CD4-positive, alpha-beta memory T cell (primary cell): ENCODE data around the gene PRKAG2. TPM values are rescaled to one million over a fixed set of nuclear protein-coding genes. Genes with fewer than 3 reads are reported as not detected.

ENCODE experiments used
- CTCF ChIA-PET: fragments of 350-600 bp; sonication (Branson Sonifier 250); formaldehyde crosslinking; loops from one replicate; lab custom pipeline; 2021; ENCODE audit warnings: inconsistent platforms; ENCODE audit not compliant: partially characterized antibody; lab: Charles Lee
- POLR2A ChIA-PET: fragments of 350-600 bp; sonication (Branson Sonifier 250); formaldehyde crosslinking; loops from one replicate; lab custom pipeline; 2021; ENCODE audit not compliant: partially characterized antibody; lab: Charles Lee
- DNase-seq, 5 donors: peaks; one replicate each; pipeline versions ENCODE4 v3.0.0 to v3.0.0-alpha.2; 2020 to 2022; ENCODE audit warnings: mixed read lengths in 1 of 5
- H3K27ac ChIP-seq: one replicate; pipeline ENCODE4 v1.7.0; 2013; ENCODE audit warnings: low read depth, low read length
- H3K27me3 ChIP-seq: 2 replicates; pipeline ENCODE4 v1.7.0; 2013; ENCODE audit warnings: mild to moderate bottlenecking, low read length, moderate library complexity; ENCODE audit not compliant: insufficient read depth
- H3K36me3 ChIP-seq: 2 replicates; pipeline ENCODE4 v1.7.0; 2013; ENCODE audit warnings: mild to moderate bottlenecking, low read length, moderate library complexity; ENCODE audit not compliant: insufficient read depth
- H3K4me1 ChIP-seq: 2 replicates; pipeline ENCODE4 v1.7.0; 2013; ENCODE audit warnings: mild to moderate bottlenecking, low read length, moderate library complexity; ENCODE audit not compliant: insufficient read depth
- H3K4me3 ChIP-seq, 2 donors: one replicate each; pipeline ENCODE4 v1.7.0; 2013; ENCODE audit warnings: low read length in 2 of 2, mild to moderate bottlenecking in 1 of 2
- H3K9me3 ChIP-seq, 2 donors: one replicate each; pipeline ENCODE4 v1.7.0; 2013; ENCODE audit warnings: low read length in 2 of 2, control low read depth in 1 of 2; ENCODE audit not compliant: control insufficient read depth in 1 of 2
- H3K27ac Mint-ChIP-seq, 7 donors: one replicate each; pipeline ENCODE4 v1.8.0; 2020 to 2021; ENCODE audit warnings: mixed read lengths in 7 of 7, mild to moderate bottlenecking in 6 of 7, inconsistent platforms in 3 of 7, moderate library complexity in 3 of 7
- H3K27me3 Mint-ChIP-seq, 2 donors: one replicate each; pipeline ENCODE4 v1.8.0; 2020 to 2021; ENCODE audit warnings: mixed read lengths in 2 of 2
- H3K36me3 Mint-ChIP-seq, 2 donors: one replicate each; pipeline ENCODE4 v1.8.0; 2020 to 2021; ENCODE audit warnings: mixed read lengths in 2 of 2, inconsistent platforms in 1 of 2, mild to moderate bottlenecking in 1 of 2
- H3K4me1 Mint-ChIP-seq, 4 donors: one replicate each; pipeline ENCODE4 v1.8.0; 2020 to 2021; ENCODE audit warnings: mixed read lengths in 4 of 4, mild to moderate bottlenecking in 1 of 4
- H3K4me3 Mint-ChIP-seq, 8 donors: one replicate each; pipeline ENCODE4 v1.8.0; 2020 to 2021; ENCODE audit warnings: mixed read lengths in 8 of 8, mild to moderate bottlenecking in 7 of 8, moderate library complexity in 6 of 8, inconsistent platforms in 3 of 8
- H3K9me3 Mint-ChIP-seq, 8 donors: one replicate each; pipeline ENCODE4 v1.8.0; 2020 to 2021; ENCODE audit warnings: mixed read lengths in 8 of 8, mild to moderate bottlenecking in 5 of 8, inconsistent platforms in 3 of 8, moderate library complexity in 1 of 8
- intact Hi-C: fragments of 100-400 bp; cut with micrococcal nuclease; formaldehyde crosslinking; loops from one replicate; pipeline ENCODE4 v1.15.1; 2023
- polyA plus RNA-seq, 2 donors: library from polyadenylated mRNA; unstranded; fragments of 300-500 nt; fragmentation: Illumina TruSeq; gene quantifications; one replicate each; pipeline ENCODE4 v1.2.3, GENCODE V29; 2021
- total RNA-seq, 2 experiments: library from RNA; stranded (reverse); gene quantifications; one replicate each; pipeline ENCODE4 v1.2.3, GENCODE V29; 2021

Gene PRKAG2
- total and polyA plus RNA-seq, 4 experiments from 2014 or later: 27.4 to 61.0 (median 47.4) TPM

DNA sequence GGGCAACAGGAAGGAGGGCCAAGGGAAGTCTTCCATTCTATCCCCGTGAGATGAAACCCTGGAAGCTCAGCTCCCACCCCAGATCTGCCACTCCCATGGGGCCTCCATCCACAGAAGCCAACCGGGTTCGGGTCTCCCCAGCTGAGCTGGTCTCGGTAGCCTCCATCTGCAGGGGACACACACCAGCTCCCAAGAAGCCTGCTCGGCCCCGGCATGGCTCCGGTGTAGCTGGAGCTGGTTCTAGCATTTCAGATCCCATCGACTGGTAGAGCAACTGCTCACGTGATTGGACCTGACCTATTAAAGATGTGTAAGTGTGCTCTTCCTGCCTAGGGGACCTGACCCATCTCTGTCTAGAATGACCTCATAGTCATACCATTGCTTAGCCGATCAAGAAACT, 138.0 kb downstream of the PRKAG2 start:
- no peaks in the 10 kb centered on the region for H3K27me3 Mint-ChIP-seq
- H3K27ac ChIP-seq: no peak overlapping the region
- H3K27ac Mint-ChIP-seq: no peak overlapping the region
- no peak overlapping the region for H3K4me3 Mint-ChIP-seq
- H3K4me1 ChIP-seq: no peaks in the 10 kb centered on the region
- peaks cover 0 to 6% of the 10 kb centered on the region in 2 donors for H3K36me3 Mint-ChIP-seq
- ChIA-PET POLR2A (interaction anchor here (0.6 kb wide), 1 partner anchor 17 kb away, joined by 3 read pairs; no protein-coding TSS in a partner anchor), CTCF (no interaction called here)
- no peak overlapping the region for H3K4me3 ChIP-seq
- no peaks in the 10 kb centered on the region for H3K9me3 ChIP-seq
- intact Hi-C loops: no loop called here
- no peaks in the 10 kb centered on the region for H3K27me3 ChIP-seq
- peaks cover 7 to 11% (median 9%) of the 10 kb centered on the region in 4 donors for H3K4me1 Mint-ChIP-seq
- peaks cover 0 to 2% (median 0%) of the 10 kb centered on the region in 8 donors for H3K9me3 Mint-ChIP-seq
- DNase-seq: no peak
- H3K36me3 ChIP-seq: no peaks in the 10 kb centered on the region

DNA sequence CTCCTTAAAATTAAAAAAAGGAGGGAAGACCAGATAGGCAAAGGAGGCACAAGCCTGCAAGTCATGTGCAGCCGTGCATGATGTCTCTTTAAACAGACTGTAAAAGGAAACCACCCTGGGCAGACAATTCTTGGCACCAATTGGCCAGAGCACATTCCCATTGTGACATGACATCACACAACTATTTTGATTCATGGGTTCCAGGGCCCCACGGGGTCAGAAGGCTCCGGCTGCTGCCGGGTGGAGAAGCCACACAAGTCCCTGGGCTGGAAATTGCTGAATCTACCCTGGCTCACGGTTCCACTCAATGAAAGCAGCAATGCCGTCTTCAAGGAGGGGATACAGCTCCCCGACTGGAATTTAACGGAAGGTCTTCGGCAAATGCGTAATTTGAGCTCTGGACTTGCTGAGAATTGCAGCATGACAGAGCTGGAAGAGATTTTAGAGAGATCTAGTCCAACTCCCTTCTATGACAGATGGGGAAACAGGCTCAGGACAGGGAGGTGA, 140.5 kb downstream of the PRKAG2 start:
- Mint-ChIP-seq H3K27me3 (no peaks in the 10 kb centered on the region), H3K36me3 (no peaks in the 10 kb centered on the region), H3K9me3 (peaks cover 0 to 2% (median 0%) of the 10 kb centered on the region in 8 donors), H3K27ac (no peak overlapping the region), H3K4me1 (peaks cover 0 to 10% (median 3%) of the 10 kb centered on the region in 4 donors), H3K4me3 (no peak overlapping the region)
- no peak for DNase-seq
- Histone ChIP-seq H3K36me3 (no peaks in the 10 kb centered on the region), H3K27ac (no peak overlapping the region), H3K4me1 (no peaks in the 10 kb centered on the region), H3K27me3 (no peaks in the 10 kb centered on the region), H3K4me3 (no peak overlapping the region), H3K9me3 (no peaks in the 10 kb centered on the region)
- intact Hi-C loops: no loop called here
- CTCF ChIA-PET: no interaction called here
- POLR2A ChIA-PET: no interaction called here

DNA sequence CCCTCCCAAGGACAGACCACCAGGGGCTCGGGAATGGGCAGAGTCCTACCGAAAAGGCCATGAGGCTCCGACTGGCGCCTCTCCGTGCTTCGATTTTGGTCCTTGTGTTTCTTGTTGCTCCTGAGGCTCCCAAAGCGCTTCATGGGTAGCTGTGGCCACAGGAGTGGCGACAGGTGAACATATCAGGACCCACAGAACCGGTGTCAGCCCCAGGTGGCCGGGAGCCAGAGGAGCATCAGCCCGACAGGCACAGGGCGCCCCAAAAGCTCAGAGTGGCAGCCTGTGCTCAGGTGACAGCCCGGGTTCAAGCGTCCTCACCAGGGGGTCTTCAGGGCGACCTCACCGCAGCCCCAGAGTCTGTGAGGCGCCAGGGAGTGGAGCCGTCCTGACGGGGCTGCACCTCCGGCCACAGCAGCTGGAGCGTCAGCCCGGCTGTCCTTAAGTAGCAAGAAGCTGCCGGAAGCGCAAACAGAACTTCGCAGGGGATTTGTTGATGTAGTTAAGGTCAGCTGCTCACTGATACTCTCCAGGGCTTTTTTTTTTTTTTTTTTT, 141.0 kb downstream of the PRKAG2 start:
- Mint-ChIP-seq H3K27me3 (no peaks in the 10 kb centered on the region), H3K36me3 (no peaks in the 10 kb centered on the region), H3K27ac (no peak overlapping the region), H3K4me1 (peaks cover 0 to 10% (median 3%) of the 10 kb centered on the region in 4 donors), H3K4me3 (no peak overlapping the region), H3K9me3 (peaks cover 0 to 2% (median 0%) of the 10 kb centered on the region in 8 donors)
- Histone ChIP-seq H3K27me3 (no peaks in the 10 kb centered on the region), H3K27ac (no peak overlapping the region), H3K4me3 (no peak overlapping the region), H3K36me3 (no peaks in the 10 kb centered on the region), H3K4me1 (no peaks in the 10 kb centered on the region), H3K9me3 (no peaks in the 10 kb centered on the region)
- ChIA-PET CTCF (interaction anchor here (1.1 kb wide), 1 partner anchor 47 kb away, joined by 3 read pairs; no protein-coding TSS in a partner anchor), POLR2A (no interaction called here)
- intact Hi-C loops: no loop called here
- DNase-seq: no peak

DNA sequence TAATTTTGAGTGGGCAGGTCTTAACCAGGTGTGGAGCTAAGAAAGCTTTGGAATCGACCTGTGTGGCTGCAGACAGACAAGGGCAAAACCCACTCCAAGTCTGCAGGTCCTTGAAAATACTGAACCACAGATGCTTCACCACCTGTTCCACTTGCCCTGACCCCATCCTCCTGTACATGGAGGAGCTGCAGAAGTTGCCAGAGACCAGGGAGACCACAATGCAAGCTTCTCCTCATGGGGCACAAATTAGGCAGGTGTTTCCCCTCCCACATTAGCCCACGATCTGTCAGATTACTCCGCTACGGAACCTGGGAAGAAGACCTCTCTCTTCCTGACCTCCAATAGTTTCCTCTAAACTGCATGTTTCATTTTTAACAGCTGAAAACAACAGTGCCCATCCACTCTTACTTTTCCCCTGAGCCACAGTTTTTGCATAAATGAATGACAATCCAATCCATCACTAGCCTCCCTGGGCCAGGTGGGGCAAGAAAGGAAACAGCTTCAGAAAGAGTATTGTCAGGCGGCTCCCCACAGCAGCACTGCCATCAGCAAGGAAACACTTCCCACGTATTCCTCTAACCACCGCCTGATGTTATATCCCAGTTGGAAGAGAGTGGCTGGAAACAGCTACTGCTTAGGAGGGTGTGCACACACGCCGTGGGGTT, 141.6 kb downstream of the PRKAG2 start:
- H3K27ac ChIP-seq: no peak overlapping the region
- H3K9me3 Mint-ChIP-seq: peaks cover 0 to 2% (median 0%) of the 10 kb centered on the region in 8 donors
- no peak for DNase-seq
- no peaks in the 10 kb centered on the region for H3K36me3 Mint-ChIP-seq
- H3K4me3 ChIP-seq: no peak overlapping the region
- H3K27ac Mint-ChIP-seq: peak overlapping the region in 1 of 7 donors; percentile 65
- no peaks in the 10 kb centered on the region for H3K27me3 ChIP-seq
- no peaks in the 10 kb centered on the region for H3K36me3 ChIP-seq
- H3K4me1 ChIP-seq: no peaks in the 10 kb centered on the region
- no peaks in the 10 kb centered on the region for H3K27me3 Mint-ChIP-seq
- no peak overlapping the region for H3K4me3 Mint-ChIP-seq
- H3K4me1 Mint-ChIP-seq: peaks cover 0 to 8% (median 3%) of the 10 kb centered on the region in 4 donors
- ChIA-PET POLR2A (no interaction called here), CTCF (interaction anchor here (0.8 to 1.1 kb wide), 2 partner anchors 23 to 48 kb away, joined by 3 to 4 read pairs; no protein-coding TSS in a partner anchor)
- intact Hi-C loops: no loop called here
- H3K9me3 ChIP-seq: no peaks in the 10 kb centered on the region

DNA sequence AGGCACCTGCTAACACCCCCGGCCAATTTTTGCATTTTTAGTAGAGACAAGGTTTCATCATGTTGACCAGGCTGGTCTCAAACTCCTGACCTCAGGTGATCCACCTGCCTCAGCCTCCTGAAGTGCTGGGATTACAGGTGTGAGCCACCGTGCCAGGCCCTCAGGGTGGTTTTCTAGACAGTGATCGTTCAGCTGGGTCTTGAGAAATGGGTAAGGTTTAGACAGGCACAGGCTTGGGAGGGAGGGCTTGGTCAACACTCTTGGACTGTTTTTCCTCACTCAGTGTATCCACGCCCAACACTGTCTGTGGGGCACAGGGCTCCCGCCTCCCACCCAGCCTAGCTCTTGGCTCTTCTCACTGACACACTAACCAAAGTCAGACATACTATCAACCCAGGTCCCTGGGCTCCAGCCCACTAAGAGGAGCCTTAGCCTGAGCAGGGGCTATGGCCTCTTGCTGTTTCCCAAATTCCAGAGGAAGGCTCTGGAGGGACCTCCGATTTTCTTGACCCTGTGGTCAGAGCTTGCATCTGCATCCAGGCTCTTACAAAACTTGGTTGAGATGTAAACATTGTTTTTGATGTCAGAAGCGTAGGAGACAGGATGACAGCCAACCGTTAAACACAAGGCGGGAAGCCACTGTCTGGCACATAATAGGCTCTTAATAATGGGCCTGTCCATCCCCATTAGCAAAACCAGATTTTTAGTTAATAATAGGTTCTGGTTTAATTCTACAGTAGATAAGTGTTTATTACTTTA, 143.9 kb downstream of the PRKAG2 start:
- H3K27ac ChIP-seq: no peak overlapping the region
- H3K27me3 Mint-ChIP-seq: no peaks in the 10 kb centered on the region
- H3K4me3 Mint-ChIP-seq: no peak overlapping the region
- H3K4me3 ChIP-seq: no peak overlapping the region
- no peak for DNase-seq
- no peaks in the 10 kb centered on the region for H3K9me3 Mint-ChIP-seq
- H3K36me3 Mint-ChIP-seq: no peaks in the 10 kb centered on the region
- H3K4me1 ChIP-seq: no peaks in the 10 kb centered on the region
- peaks cover 0 to 11% (median 5%) of the 10 kb centered on the region in 4 donors for H3K4me1 Mint-ChIP-seq
- CTCF ChIA-PET: no interaction called here
- peak overlapping the region in 1 of 7 donors; percentile 37 for H3K27ac Mint-ChIP-seq
- POLR2A ChIA-PET: no interaction called here
- no peaks in the 10 kb centered on the region for H3K27me3 ChIP-seq
- intact Hi-C loops: no loop called here
- H3K9me3 ChIP-seq: no peaks in the 10 kb centered on the region
- no peaks in the 10 kb centered on the region for H3K36me3 ChIP-seq

DNA sequence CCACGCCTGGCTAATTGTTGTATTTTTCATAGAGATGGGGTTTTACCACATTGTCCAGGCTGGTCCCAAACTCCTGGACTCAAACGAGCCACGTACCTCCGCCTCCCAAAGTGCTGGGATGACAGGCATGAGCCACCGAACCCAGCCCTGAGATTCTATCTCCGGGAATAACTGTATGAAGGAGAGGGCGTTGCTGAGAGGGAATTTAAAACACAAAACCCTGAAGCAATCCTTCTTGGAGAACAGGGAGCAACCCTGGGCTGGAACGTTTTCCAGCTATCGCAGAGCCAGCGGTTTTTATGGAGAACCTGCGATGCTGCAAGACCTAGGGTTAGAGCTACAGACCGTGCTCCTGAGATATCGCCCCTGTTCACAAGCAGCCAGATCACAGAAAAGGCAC, 144.6 kb downstream of the PRKAG2 start:
- POLR2A ChIA-PET: no interaction called here
- no peak overlapping the region for H3K4me3 ChIP-seq
- CTCF ChIA-PET: no interaction called here
- H3K36me3 ChIP-seq: no peaks in the 10 kb centered on the region
- Mint-ChIP-seq H3K4me1 (peaks cover 0 to 11% (median 5%) of the 10 kb centered on the region in 4 donors), H3K27me3 (no peaks in the 10 kb centered on the region), H3K9me3 (no peaks in the 10 kb centered on the region), H3K36me3 (no peaks in the 10 kb centered on the region), H3K27ac (no peak overlapping the region), H3K4me3 (no peak overlapping the region)
- intact Hi-C loops: no loop called here
- DNase-seq: no peak
- H3K4me1 ChIP-seq: no peaks in the 10 kb centered on the region
- no peaks in the 10 kb centered on the region for H3K27me3 ChIP-seq
- no peaks in the 10 kb centered on the region for H3K9me3 ChIP-seq
- H3K27ac ChIP-seq: no peak overlapping the region

DNA sequence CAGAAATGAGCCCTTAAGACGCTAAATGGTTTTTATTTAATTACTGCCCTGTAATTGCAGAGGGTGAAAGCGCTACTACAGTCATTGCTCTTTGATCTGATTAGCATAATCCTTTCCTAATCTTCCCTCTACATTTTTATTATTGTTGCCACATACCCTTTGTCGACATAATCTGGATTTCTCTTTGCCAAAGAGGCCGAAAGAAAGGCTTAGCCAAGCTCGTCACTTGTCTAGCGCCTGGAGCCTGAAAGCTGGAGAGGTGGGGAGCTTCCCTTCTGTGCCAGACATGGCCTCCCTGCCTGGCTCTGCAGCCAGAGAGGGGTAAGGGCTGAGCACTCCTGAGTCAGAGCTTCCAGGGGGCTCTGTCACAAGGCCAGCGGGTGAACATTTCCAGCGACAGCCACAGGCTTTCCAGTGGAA, 145.9 kb downstream of the PRKAG2 start:
- H3K27me3 ChIP-seq: no peaks in the 10 kb centered on the region
- H3K4me1 ChIP-seq: no peaks in the 10 kb centered on the region
- Mint-ChIP-seq H3K4me3 (no peak overlapping the region), H3K9me3 (no peaks in the 10 kb centered on the region), H3K27me3 (no peaks in the 10 kb centered on the region), H3K27ac (no peak overlapping the region), H3K4me1 (peaks cover 0 to 11% (median 5%) of the 10 kb centered on the region in 4 donors), H3K36me3 (peaks cover 0 to 4% of the 10 kb centered on the region in 2 donors)
- ChIA-PET POLR2A (no interaction called here), CTCF (no interaction called here)
- H3K9me3 ChIP-seq: no peaks in the 10 kb centered on the region
- intact Hi-C loops: no loop called here
- DNase-seq: no peak
- H3K36me3 ChIP-seq: no peaks in the 10 kb centered on the region
- no peak overlapping the region for H3K27ac ChIP-seq
- H3K4me3 ChIP-seq: no peak overlapping the region
